ENCODE results near the gene TTC13. TPM values are rescaled to one million over a fixed set of nuclear protein-coding genes. Genes with fewer than 3 reads are reported as not detected.

The TTC13 gene
- total RNA-seq, 1 donor from 2014 or later: 27.1 TPM

DNA sequence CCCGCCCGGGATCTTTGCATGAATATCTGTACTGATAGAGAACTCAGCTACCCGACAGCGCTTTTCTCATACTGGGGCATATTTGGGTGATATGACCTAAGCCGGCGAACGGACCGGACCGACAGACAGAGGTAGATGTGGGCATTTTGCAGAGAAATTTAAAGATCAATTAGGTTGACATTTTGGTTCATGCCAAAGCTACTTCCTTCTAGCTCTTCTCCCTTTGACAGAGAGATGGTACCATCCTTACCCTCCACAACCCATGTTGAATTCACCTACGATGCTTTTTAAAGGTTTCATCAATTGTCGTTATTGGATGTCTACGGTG lies 692 bp upstream of the TTC13 start:
- H3K4me1 Mint-ChIP-seq (ENCODE audit: low read depth): peaks cover 26% of the 10 kb centered on the region
- H3K4me3 Mint-ChIP-seq (ENCODE audit: unreplicated experiment): peak overlapping the region; percentile 100
- no peaks in the 10 kb centered on the region for H3K27me3 Mint-ChIP-seq (ENCODE audit: low read depth)
- TF ChIP-seq, protein P1, sequence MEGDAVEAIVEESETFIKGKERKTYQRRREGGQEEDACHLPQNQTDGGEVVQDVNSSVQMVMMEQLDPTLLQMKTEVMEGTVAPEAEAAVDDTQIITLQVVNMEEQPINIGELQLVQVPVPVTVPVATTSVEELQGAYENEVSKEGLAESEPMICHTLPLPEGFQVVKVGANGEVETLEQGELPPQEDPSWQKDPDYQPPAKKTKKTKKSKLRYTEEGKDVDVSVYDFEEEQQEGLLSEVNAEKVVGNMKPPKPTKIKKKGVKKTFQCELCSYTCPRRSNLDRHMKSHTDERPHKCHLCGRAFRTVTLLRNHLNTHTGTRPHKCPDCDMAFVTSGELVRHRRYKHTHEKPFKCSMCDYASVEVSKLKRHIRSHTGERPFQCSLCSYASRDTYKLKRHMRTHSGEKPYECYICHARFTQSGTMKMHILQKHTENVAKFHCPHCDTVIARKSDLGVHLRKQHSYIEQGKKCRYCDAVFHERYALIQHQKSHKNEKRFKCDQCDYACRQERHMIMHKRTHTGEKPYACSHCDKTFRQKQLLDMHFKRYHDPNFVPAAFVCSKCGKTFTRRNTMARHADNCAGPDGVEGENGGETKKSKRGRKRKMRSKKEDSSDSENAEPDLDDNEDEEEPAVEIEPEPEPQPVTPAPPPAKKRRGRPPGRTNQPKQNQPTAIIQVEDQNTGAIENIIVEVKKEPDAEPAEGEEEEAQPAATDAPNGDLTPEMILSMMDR (IDR thresholded peaks at IDR 0.05): no peak
- DNase-seq (ENCODE audit: low spot score): no peak
- H3K36me3 Mint-ChIP-seq (ENCODE audit: low read depth): peaks cover 2% of the 10 kb centered on the region
- H3K9me3 Mint-ChIP-seq (ENCODE audit: low read depth): no peaks in the 10 kb centered on the region
- peak overlapping the region; percentile 92 for H3K27ac Mint-ChIP-seq (ENCODE audit: unreplicated experiment)

DNA sequence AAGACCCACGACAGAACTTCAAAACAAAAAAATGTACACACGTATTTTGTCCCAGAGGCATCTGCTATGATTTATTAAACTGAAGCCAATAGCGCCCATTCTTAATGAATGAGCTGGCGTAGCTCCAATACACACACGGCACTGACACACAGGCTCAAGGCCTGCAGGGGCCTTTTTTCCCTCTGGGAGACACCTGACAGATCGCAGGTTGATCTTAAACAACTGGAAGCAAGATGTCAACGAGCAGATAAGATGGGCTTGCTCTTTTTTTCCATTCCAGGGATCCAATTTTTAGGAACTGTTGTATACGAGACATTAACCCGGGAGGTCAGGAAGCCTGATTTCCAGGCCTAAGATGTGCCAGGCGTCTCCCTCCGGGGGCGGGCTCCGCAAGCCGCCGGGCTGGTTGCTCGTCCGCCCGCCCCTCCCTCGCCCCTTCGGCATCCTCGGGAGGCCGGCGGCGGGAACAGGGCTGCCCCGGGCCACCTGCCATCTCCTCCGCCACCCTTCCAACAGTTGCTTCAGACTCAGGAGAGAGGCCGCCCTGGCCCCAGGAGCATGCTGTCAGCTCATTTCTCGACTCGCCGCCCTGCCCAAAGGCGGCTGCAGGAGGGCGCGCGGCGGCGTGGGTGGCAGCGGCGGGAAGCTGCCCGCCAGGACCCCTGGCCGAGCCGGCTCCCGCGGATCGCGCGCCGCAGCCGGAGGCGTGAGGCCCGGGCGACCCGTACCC lies 735 bp downstream of the TTC13 start:
- no peak for DNase-seq (ENCODE audit: low spot score)
- Mint-ChIP-seq H3K4me3 (ENCODE audit: unreplicated experiment) (peak overlapping the region; percentile 82), H3K9me3 (ENCODE audit: low read depth) (no peaks in the 10 kb centered on the region), H3K27me3 (ENCODE audit: low read depth) (no peaks in the 10 kb centered on the region), H3K36me3 (ENCODE audit: low read depth) (peaks cover 2% of the 10 kb centered on the region), H3K27ac (ENCODE audit: unreplicated experiment) (peak overlapping the region; percentile 53), H3K4me1 (ENCODE audit: low read depth) (peaks cover 31% of the 10 kb centered on the region)
- TF ChIP-seq, protein P1 (IDR thresholded peaks at IDR 0.05): no peak

DNA sequence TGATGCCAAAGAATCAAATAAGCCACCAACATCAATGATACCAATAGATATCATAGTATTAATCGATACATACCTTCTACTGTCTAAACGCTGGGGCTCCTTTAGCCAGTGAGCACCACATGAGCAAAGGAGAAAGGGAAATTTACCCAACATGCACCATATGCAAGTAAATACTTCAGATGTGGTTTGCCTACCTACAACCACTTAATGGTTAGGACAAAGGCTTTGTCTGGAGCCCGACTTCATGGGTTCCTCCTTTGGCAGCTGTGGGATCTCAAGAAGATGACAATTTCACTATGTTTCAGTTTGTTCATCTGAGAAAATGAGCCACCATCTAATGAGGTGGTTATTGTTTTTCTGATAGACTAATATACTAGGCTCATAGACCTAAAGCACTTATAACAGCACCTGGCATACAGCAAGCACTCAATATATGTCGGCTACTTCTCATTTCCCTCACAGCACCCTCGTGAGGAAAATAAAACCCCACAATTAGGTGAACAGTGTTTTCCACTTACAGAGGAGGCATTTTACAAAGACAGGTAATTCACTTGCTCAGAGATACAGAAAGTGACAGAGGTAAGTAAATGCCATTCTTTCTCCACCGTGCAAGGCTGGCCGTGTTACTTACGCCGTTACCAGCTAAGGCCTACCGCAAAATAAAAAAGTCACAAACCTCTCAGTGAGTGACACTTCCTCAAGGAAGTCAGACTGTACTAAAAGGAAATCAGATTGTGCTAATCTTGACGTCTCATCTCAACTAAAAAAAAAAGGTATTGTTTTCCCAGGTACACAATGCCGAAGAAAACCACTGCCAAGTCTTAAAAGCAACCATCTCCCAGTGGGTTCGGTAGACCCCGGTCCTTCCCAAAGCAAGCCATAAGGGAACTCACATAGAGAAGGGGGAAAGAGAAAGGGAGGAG lies 1.6 kb downstream of the TTC13 start:
- H3K27me3 Mint-ChIP-seq (ENCODE audit: low read depth): no peaks in the 10 kb centered on the region
- TF ChIP-seq, protein P1 (IDR thresholded peaks at IDR 0.05): no peak
- no peak overlapping the region for H3K27ac Mint-ChIP-seq (ENCODE audit: unreplicated experiment)
- peaks cover 39% of the 10 kb centered on the region for H3K4me1 Mint-ChIP-seq (ENCODE audit: low read depth)
- DNase-seq (ENCODE audit: low spot score): no peak
- peaks cover 2% of the 10 kb centered on the region for H3K36me3 Mint-ChIP-seq (ENCODE audit: low read depth)
- H3K4me3 Mint-ChIP-seq (ENCODE audit: unreplicated experiment): peak overlapping the region; percentile 82
- no peaks in the 10 kb centered on the region for H3K9me3 Mint-ChIP-seq (ENCODE audit: low read depth)

DNA sequence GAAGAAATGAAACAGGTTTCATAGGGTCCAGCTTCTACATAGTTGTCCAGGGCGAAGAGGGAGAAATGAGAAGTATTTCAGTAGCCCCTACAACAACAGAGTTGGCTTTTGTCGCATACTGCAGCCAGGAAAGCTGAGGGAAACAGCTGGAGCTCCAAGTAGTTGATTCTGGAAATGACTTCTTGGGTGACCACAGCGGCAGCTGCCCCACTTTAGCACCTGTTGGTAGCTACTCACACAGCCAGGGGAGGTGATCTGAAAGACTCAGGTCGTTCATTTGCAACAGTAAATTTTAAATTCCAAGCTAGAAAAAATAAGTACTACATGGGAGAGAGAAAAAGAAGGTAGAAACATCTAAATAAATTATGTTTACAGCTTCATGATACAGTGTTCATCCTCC lies 2.3 kb downstream of the TTC13 start:
- DNase-seq (ENCODE audit: low spot score): no peak
- Mint-ChIP-seq H3K27me3 (ENCODE audit: low read depth) (no peaks in the 10 kb centered on the region), H3K4me3 (ENCODE audit: unreplicated experiment) (peak overlapping the region; percentile 21), H3K36me3 (ENCODE audit: low read depth) (peaks cover 2% of the 10 kb centered on the region), H3K9me3 (ENCODE audit: low read depth) (no peaks in the 10 kb centered on the region), H3K4me1 (ENCODE audit: low read depth) (peaks cover 46% of the 10 kb centered on the region), H3K27ac (ENCODE audit: unreplicated experiment) (no peak overlapping the region)
- TF ChIP-seq, protein P1 (IDR thresholded peaks at IDR 0.05): no peak

DNA sequence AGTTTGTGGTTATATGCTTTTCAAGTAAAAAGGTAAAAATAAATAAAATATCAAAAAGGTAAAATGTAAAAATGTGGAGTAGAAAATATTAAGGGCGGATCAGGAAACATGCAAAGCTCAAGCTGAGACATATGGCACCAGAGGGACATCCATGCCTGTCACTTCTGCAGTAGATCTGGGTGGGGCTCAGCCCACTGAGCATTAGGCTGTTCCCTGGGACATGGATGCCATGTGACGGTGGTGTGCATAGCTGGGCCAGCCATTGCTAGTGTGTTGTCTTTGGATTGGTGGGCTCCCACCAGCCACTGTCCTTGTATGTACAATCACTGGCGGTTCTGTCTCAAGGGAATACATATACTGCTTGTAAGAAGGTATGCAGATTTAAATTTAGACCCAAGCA lies 3.0 kb downstream of the TTC13 start:
- no peak for DNase-seq (ENCODE audit: low spot score)
- peaks cover 46% of the 10 kb centered on the region for H3K4me1 Mint-ChIP-seq (ENCODE audit: low read depth)
- H3K4me3 Mint-ChIP-seq (ENCODE audit: unreplicated experiment): no peak overlapping the region
- no peaks in the 10 kb centered on the region for H3K9me3 Mint-ChIP-seq (ENCODE audit: low read depth)
- H3K27ac Mint-ChIP-seq (ENCODE audit: unreplicated experiment): no peak overlapping the region
- H3K36me3 Mint-ChIP-seq (ENCODE audit: low read depth): peaks cover 2% of the 10 kb centered on the region
- TF ChIP-seq, protein P1 (IDR thresholded peaks at IDR 0.05): no peak
- no peaks in the 10 kb centered on the region for H3K27me3 Mint-ChIP-seq (ENCODE audit: low read depth)

All from chondrocyte (in vitro differentiated cells).